Activated CD4-positive, CD25-positive, alpha-beta regulatory T cell treated with anti-CD3 and anti-CD28 coated beads, Interleukin-2, amount 50 U/mL, for 16 hours (primary cell): ENCODE data around the gene TK1.

Experiments
- DNase-seq: peaks from one replicate; pipeline ENCODE4 v3.0.0-alpha.2; 2020; ENCODE audit warnings: low read depth, low spot score

TK1 gene

GRCh38 chr17:78219396-78220150 is 32.7 kb upstream of the TK1 start:
- DNase-seq = no peak

GRCh38 chr17:78214706-78215061 is 27.8 kb upstream of the TK1 start:
- DNase-seq = no peak

- peak; percentile 83 for DNase-seq
These were observed 27.3 kb upstream of the TK1 start, which contains the start of gene BIRC5 for GRCh38 chr17:78214016-78214705. BIRC5 (plus strand) TSS chr17:78214253; CDS start chr17:78214317, 64 bp downstream.

- DNase-seq = no peak
These were observed 24.2 kb upstream of the TK1 start for GRCh38 chr17:78211032-78211431.

- DNase-seq = no peak
These were observed 23.3 kb upstream of the TK1 start for GRCh38 chr17:78210111-78210510.

- DNase-seq = no peak
These were observed 21.6 kb upstream of the TK1 start for GRCh38 chr17:78208486-78208885.

GRCh38 chr17:78206298-78206697 is 19.4 kb upstream of the TK1 start:
- DNase-seq = no peak

- DNase-seq = no peak
These were observed 18.4 kb upstream of the TK1 start for GRCh38 chr17:78205124-78205775.

GRCh38 chr17:78204387-78205123 is 17.7 kb upstream of the TK1 start:
- no peak for DNase-seq

GRCh38 chr17:78202666-78203065 is 15.8 kb upstream of the TK1 start:
- DNase-seq = no peak

GRCh38 chr17:78200451-78200850 is 13.6 kb upstream of the TK1 start:
- no peak for DNase-seq

GRCh38 chr17:78197147-78197832 is 10.4 kb upstream of the TK1 start:
- no peak for DNase-seq

GRCh38 chr17:78196716-78197115 is 9.9 kb upstream of the TK1 start:
- no peak for DNase-seq

- no peak for DNase-seq
These were observed 716 bp downstream of the TK1 start for GRCh38 chr17:78185981-78186691.

- DNase-seq = no peak
These were observed 2.0 kb downstream of the TK1 start for GRCh38 chr17:78184868-78185267.

GRCh38 chr17:78184351-78184750 is 2.5 kb downstream of the TK1 start:
- DNase-seq = no peak

- no peak for DNase-seq
These were observed 2.9 kb downstream of the TK1 start for GRCh38 chr17:78183916-78184315.

- no peak for DNase-seq
These were observed 4.3 kb downstream of the TK1 start for GRCh38 chr17:78182504-78182903.

- DNase-seq = no peak
These were observed 6.3 kb downstream of the TK1 start for GRCh38 chr17:78180508-78180907.

GRCh38 chr17:78180083-78180482 is 6.8 kb downstream of the TK1 start:
- DNase-seq = no peak

GRCh38 chr17:78179372-78179771 is 7.5 kb downstream of the TK1 start:
- no peak for DNase-seq
